Caco-2 (cell line): ENCODE results near the gene MROH8. TPM values are rescaled to one million over a fixed set of nuclear protein-coding genes. Genes with fewer than 3 reads are reported as not detected.

Source experiments
- BruUV-seq: library from RNA; stranded (reverse); fragments of 400-500 nt; replicated peaks from 2 replicates; lab custom pipeline; 2021; lab: Mats Ljungman, UMichigan
- CTCF ChIA-PET: fragments of 300-600 bp; sonication (Branson Sonifier 250); formaldehyde crosslinking; loops from one replicate; lab custom pipeline; 2022; ENCODE audit warnings: antibody characterized with exemption; lab: Charles Lee
- POLR2A ChIA-PET: fragments of 300-600 bp; sonication (Branson Sonifier 250); formaldehyde crosslinking; loops from one replicate; lab custom pipeline; 2022; ENCODE audit warnings: antibody characterized with exemption; lab: Charles Lee
- DNase-seq, 2 experiments: peaks; one replicate each; pipeline versions ENCODE4 v3.0.0 to v3.0.0-alpha.2; 2020 to 2022
- H3K27me3 ChIP-seq: replicated peaks from 2 replicates; pipeline ENCODE4 v1.6.0; 2011; ENCODE audit warnings: low read length; ENCODE audit not compliant: control insufficient read depth, insufficient read depth
- H3K36me3 ChIP-seq: 2 replicates; pipeline ENCODE4 v1.5.1; 2011; ENCODE audit warnings: low read length; ENCODE audit not compliant: control insufficient read depth, insufficient read depth
- H3K4me1 ChIP-seq: fragments of 250-450 bp; sonication (Bioruptor Pico); 2 replicates; pipeline ENCODE4 v1.5.1; 2020; ENCODE audit warnings: mild to moderate bottlenecking
- H3K4me3 ChIP-seq: 2 replicates; pipeline ENCODE4 v1.5.1; 2011; ENCODE audit warnings: low read depth, mild to moderate bottlenecking, control low read depth, low read length
- H3K9me3 ChIP-seq: fragments of 250-450 bp; sonication (Bioruptor Pico); 2 replicates; pipeline ENCODE4 v1.5.1; 2020; ENCODE audit warnings: mild to moderate bottlenecking, moderate library complexity
- H3K27ac Mint-ChIP-seq: one replicate; pipeline ENCODE4 v1.8.0; 2022; ENCODE audit warnings: mixed read lengths; ENCODE audit not compliant: unreplicated experiment
- H3K27me3 Mint-ChIP-seq: one replicate; pipeline ENCODE4 v1.8.0; 2022; ENCODE audit warnings: mixed read lengths; ENCODE audit not compliant: insufficient read depth, unreplicated experiment
- H3K36me3 Mint-ChIP-seq: one replicate; pipeline ENCODE4 v1.8.0; 2022; ENCODE audit warnings: mild to moderate bottlenecking, mixed read lengths; ENCODE audit not compliant: insufficient read depth, unreplicated experiment
- H3K4me1 Mint-ChIP-seq: one replicate; pipeline ENCODE4 v1.8.0; 2022; ENCODE audit warnings: low read depth, mixed read lengths; ENCODE audit not compliant: unreplicated experiment
- H3K4me3 Mint-ChIP-seq: one replicate; pipeline ENCODE4 v1.8.0; 2022; ENCODE audit warnings: mild to moderate bottlenecking, moderate library complexity, mixed read lengths; ENCODE audit not compliant: unreplicated experiment
- H3K9me3 Mint-ChIP-seq: one replicate; pipeline ENCODE4 v1.8.0; 2022; ENCODE audit warnings: mixed read lengths; ENCODE audit not compliant: unreplicated experiment
- intact Hi-C: fragments of 100-400 bp; cut with micrococcal nuclease; formaldehyde crosslinking; loops from one replicate; pipeline ENCODE4 v1.10.0; 2022; ENCODE audit not compliant: unreplicated experiment
- total RNA-seq: library from RNA; stranded (reverse); gene quantifications from 2 replicates; pipeline ENCODE4 v1.2.3, GENCODE V29; 2022
- TF ChIP-seq, protein P1 (sequence below), 2 experiments: fragments of 200-600 bp in 1 of 2; IDR thresholded peaks; 1 replicate in 1 of 2; 2 replicates in 1 of 2; pipeline versions ENCODE4 v1.5.1 to v1.8.0; 2011 to 2022; ENCODE audit warnings: antibody characterized with exemption in 1 of 2, control low read depth in 1 of 2, inconsistent platforms in 1 of 2, low read depth in 1 of 2, low read length in 1 of 2, mild to moderate bottlenecking in 1 of 2, moderate library complexity in 1 of 2; ENCODE audit not compliant: insufficient read depth in 1 of 2, severe bottlenecking in 1 of 2, unreplicated experiment in 1 of 2

MROH8 gene
- total RNA-seq, 1 experiment from 2014 or later, result 2.6 TPM

DNA sequence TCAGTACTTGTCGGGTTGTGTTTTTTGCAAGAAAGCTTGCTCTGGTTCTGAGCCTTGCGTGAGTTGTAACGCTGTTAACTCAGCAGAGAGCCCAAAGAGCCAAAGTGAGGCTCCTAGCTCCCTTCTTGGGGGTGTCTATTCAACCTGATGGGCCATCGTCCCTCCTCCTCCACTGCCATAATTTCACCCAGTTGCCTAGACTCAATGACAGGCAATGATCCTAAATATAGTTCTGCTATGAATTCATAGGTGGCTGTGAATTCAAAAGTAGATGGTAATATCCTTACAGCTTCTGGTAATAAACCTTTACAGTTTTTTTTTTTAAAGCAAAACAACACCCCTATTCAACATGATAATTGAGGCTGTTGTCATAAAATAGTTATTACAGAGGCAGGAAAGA is 42.7 kb upstream of the MROH8 start:
- no peak for DNase-seq
- Mint-ChIP-seq H3K27me3 (no peaks in the 10 kb centered on the region), H3K9me3 (no peaks in the 10 kb centered on the region), H3K27ac (no peak overlapping the region), H3K4me1 (peaks cover 16% of the 10 kb centered on the region), H3K36me3 (peaks cover 100% of the 10 kb centered on the region), H3K4me3 (no peak overlapping the region)
- TF ChIP-seq, protein P1, sequence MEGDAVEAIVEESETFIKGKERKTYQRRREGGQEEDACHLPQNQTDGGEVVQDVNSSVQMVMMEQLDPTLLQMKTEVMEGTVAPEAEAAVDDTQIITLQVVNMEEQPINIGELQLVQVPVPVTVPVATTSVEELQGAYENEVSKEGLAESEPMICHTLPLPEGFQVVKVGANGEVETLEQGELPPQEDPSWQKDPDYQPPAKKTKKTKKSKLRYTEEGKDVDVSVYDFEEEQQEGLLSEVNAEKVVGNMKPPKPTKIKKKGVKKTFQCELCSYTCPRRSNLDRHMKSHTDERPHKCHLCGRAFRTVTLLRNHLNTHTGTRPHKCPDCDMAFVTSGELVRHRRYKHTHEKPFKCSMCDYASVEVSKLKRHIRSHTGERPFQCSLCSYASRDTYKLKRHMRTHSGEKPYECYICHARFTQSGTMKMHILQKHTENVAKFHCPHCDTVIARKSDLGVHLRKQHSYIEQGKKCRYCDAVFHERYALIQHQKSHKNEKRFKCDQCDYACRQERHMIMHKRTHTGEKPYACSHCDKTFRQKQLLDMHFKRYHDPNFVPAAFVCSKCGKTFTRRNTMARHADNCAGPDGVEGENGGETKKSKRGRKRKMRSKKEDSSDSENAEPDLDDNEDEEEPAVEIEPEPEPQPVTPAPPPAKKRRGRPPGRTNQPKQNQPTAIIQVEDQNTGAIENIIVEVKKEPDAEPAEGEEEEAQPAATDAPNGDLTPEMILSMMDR (IDR thresholded peaks at IDR 0.05; ENCODE audit: insufficient read depth in 1 of 2, low read depth in 1 of 2, low read length in 1 of 2, severe bottlenecking in 1 of 2, unreplicated experiment in 1 of 2), result no peak
- Histone ChIP-seq H3K4me1 (no peaks in the 10 kb centered on the region), H3K9me3 (no peaks in the 10 kb centered on the region), H3K36me3 (peaks cover 13% of the 10 kb centered on the region), H3K4me3 (no peak overlapping the region), H3K27me3 (no peaks in the 10 kb centered on the region)
- CTCF ChIA-PET, result interaction anchor here (2.0 kb wide), 1 partner anchor 27 kb away, joined by 9 read pairs; no protein-coding TSS in a partner anchor
- BruUV-seq, result no TSS peak
- intact Hi-C loops, result no loop called here
- POLR2A ChIA-PET, result no interaction called here

DNA sequence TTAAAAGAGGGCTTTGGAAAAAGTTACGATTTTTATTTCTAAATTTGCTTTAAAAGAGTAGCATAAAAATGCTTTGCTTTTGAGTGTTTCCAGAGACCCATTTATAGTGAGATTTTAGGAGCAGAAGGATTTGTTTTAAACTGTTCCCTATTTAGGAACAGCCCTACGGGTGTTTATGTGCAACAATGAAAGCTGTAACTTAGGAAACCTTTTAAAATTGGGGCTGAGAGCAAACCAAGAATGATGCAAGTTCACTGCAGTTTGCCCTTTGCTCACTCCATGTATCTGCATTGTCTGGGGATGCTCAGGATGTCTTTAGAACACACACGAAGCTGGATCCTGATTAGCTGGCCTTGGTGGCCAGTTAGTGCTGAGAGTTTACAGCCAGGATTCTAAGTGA is 41.4 kb upstream of the MROH8 start:
- ChIA-PET CTCF (interaction anchor here (0.6 to 1.8 kb wide), 11 partner anchors 9 to 584 kb away, joined by 3 to 17 read pairs (median 3); no protein-coding TSS in a partner anchor), POLR2A (interaction anchor here (0.5 to 0.9 kb wide), 5 partner anchors 21 to 203 kb away, joined by 3 to 7 read pairs (median 3); partner anchors contain the start of genes MANBAL, MROH8 and RPN2)
- no peaks in the 10 kb centered on the region for H3K27me3 ChIP-seq
- no peaks in the 10 kb centered on the region for H3K4me1 ChIP-seq
- H3K36me3 ChIP-seq, result peaks cover 11% of the 10 kb centered on the region
- Mint-ChIP-seq H3K27ac (peak overlapping the region; percentile 40), H3K4me1 (peaks cover 16% of the 10 kb centered on the region), H3K9me3 (no peaks in the 10 kb centered on the region), H3K4me3 (no peak overlapping the region), H3K36me3 (peaks cover 100% of the 10 kb centered on the region), H3K27me3 (no peaks in the 10 kb centered on the region)
- intact Hi-C loops, result no loop called here
- no peak overlapping the region for H3K4me3 ChIP-seq
- TF ChIP-seq, protein P1 (IDR thresholded peaks at IDR 0.05; ENCODE audit: insufficient read depth in 1 of 2, low read depth in 1 of 2, low read length in 1 of 2, severe bottlenecking in 1 of 2, unreplicated experiment in 1 of 2), result no peak
- DNase-seq, result peak in 1 of 2 experiments; percentile 68
- no peaks in the 10 kb centered on the region for H3K9me3 ChIP-seq
- BruUV-seq, result no TSS peak

DNA sequence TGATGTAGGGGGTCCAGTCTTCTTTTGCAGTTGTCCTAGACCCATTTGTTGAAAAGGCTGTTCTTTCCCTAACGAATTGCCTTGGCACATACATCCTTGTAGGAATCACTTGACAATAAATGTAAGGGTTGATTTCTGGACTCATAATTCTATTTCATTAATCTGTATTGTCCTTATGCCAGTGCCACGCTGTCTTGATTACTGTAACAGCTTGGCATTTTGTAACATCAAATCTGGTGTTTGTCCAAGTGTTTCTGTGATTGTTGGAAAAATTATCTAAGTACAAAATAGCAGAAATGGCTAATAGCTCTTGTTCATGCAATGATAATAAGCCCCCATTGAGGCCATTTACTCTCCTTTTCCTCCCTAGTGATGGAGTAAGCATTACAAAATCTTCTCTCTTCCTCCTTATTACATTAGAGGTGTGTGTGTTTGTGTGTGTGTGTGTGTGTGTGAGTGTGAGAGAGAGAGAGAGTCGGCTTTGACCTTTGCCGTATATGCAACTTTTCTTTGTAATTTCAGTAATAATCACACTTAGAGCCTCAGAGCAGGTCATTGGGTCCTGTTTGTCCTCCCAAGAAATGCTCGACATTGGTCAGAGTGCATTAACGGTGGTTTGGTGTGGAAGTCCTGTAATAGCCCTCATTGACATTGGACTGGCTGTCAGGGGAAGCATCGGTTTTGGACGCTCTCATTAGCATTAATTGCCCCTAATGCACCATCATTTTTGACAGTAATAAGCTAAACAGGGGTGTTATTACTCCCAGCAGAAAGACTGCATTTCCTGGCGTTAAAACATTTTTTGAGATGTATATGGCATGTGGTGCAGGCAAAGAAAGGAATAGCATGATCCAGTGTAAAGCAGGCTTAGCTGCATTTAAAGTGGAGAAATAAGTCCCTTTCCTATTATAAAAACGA is 40.7 kb upstream of the MROH8 start:
- Histone ChIP-seq H3K4me3 (no peak overlapping the region), H3K27me3 (no peaks in the 10 kb centered on the region), H3K9me3 (no peaks in the 10 kb centered on the region), H3K36me3 (peaks cover 12% of the 10 kb centered on the region), H3K4me1 (no peaks in the 10 kb centered on the region)
- intact Hi-C loops, result no loop called here
- no peak overlapping the region for H3K4me3 Mint-ChIP-seq
- no TSS peak for BruUV-seq
- H3K36me3 Mint-ChIP-seq, result peaks cover 100% of the 10 kb centered on the region
- peaks cover 16% of the 10 kb centered on the region for H3K4me1 Mint-ChIP-seq
- no peaks in the 10 kb centered on the region for H3K27me3 Mint-ChIP-seq
- CTCF ChIA-PET, result interaction anchor here (0.6 to 1.8 kb wide), 10 partner anchors 9 to 583 kb away, joined by 3 to 17 read pairs (median 3); no protein-coding TSS in a partner anchor
- H3K27ac Mint-ChIP-seq, result peak overlapping the region; percentile 40
- DNase-seq, result no peak
- POLR2A ChIA-PET, result interaction anchor here (0.6 to 0.9 kb wide), 3 partner anchors 22 to 70 kb away, joined by 3 read pairs; partner anchors contain the start of gene MANBAL
- TF ChIP-seq, protein P1 (IDR thresholded peaks at IDR 0.05; ENCODE audit: insufficient read depth in 1 of 2, low read depth in 1 of 2, low read length in 1 of 2, severe bottlenecking in 1 of 2, unreplicated experiment in 1 of 2), result no peak
- H3K9me3 Mint-ChIP-seq, result no peaks in the 10 kb centered on the region
